Large intestine (tissue), 3 donors: ENCODE data around the gene ZNF146. TPM values are rescaled to one million over a fixed set of nuclear protein-coding genes. Genes with fewer than 3 reads are reported as not detected.
A peak's percentile ranks its signal among the peaks of the same experiment; 100 is the strongest.

Experiments
- DNase-seq, 2 donors: peaks; one replicate each; pipeline versions ENCODE4 v3.0.0 to v3.0.0-alpha.2; 2013
- H3K27ac ChIP-seq: one replicate; pipeline ENCODE4 v1.5.1; 2013; ENCODE audit warnings: low read length
- H3K27me3 ChIP-seq: 2 replicates; pipeline ENCODE4 v1.6.1; 2013; ENCODE audit warnings: low read length; ENCODE audit not compliant: control insufficient read depth, insufficient read depth
- H3K36me3 ChIP-seq: 2 replicates; pipeline ENCODE4 v1.6.1; 2013; ENCODE audit warnings: low read length; ENCODE audit not compliant: control insufficient read depth, insufficient read depth
- H3K4me1 ChIP-seq: one replicate; pipeline ENCODE4 v1.6.1; 2013; ENCODE audit warnings: low read length; ENCODE audit not compliant: control insufficient read depth, insufficient read depth
- H3K4me3 ChIP-seq: one replicate; pipeline ENCODE4 v1.5.1; 2013; ENCODE audit warnings: low read length
- H3K9me3 ChIP-seq: one replicate; pipeline ENCODE4 v1.6.1; 2013; ENCODE audit warnings: mild to moderate bottlenecking, low read depth, low read length, moderate library complexity; ENCODE audit not compliant: control insufficient read depth
- WGBS: methylation state at CpG from one replicate; pipeline ENCODE4 v1.1.5; 2013; ENCODE audit warnings: low lambda C conversion rate; ENCODE audit not compliant: insufficient coverage; 5-methylcytosine and 5-hydroxymethylcytosine counted together
- polyA plus RNA-seq: library from polyadenylated mRNA; unstranded; fragments of 120-200 nt; gene quantifications from one replicate; pipeline ENCODE4 v1.2.1, GENCODE V29; 2013

ZNF146 gene
- polyA plus RNA-seq, 1 donor, result 71.8 TPM

DNA sequence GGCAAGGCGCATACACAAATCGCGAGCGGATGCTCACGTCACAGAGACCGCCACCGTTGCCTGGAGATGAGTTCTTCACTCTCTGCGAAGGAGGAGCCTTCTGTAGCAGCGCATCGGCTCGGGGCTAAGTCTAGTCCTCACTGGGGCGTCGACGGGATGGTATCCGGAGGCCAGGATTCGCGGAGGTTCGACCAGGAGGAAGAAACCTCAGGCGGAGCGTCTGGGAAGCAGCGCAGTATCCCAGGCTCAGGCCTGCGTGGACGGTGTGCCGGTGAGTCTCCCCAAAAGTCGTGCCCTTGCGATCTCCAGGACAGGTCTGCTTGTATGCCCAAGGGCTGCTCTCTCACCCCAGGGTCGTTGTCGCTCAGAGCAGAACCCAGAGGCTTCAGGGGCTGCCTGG lies 40.4 kb downstream of the ZNF146 start:
- peaks cover 26% of the 10 kb centered on the region for H3K9me3 ChIP-seq
- no peak overlapping the region for H3K4me3 ChIP-seq
- H3K27me3 ChIP-seq, result no peaks in the 10 kb centered on the region
- DNase-seq, result no peak
- H3K27ac ChIP-seq, result no peak overlapping the region
- H3K36me3 ChIP-seq, result no peaks in the 10 kb centered on the region
- no CpG with 5 or more reads among the region's 28 CpGs for WGBS
- no peaks in the 10 kb centered on the region for H3K4me1 ChIP-seq

DNA sequence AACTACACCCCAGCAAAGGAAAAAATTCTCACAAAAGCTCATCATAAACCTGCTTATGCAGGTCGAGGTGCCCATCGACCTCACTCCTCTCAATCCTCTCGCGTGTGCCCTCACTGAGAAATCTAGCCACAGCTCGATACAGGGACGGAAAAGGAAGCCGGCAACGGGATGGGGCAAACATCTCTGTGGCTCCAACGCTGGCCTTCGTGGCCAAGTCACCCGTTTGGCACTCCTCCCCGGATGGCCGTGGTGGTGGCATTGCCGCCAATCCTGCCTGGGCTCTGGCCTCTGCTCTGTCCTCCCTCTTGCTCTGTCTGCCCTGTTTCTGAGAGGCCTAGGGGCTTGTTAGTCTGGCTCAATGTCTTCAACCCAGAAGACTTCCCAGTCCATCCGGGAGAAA lies 41.2 kb downstream of the ZNF146 start:
- no peak for DNase-seq
- WGBS, result no CpG with 5 or more reads among the region's 15 CpGs
- Histone ChIP-seq H3K4me3 (no peak overlapping the region), H3K9me3 (peaks cover 26% of the 10 kb centered on the region), H3K4me1 (no peaks in the 10 kb centered on the region), H3K27me3 (no peaks in the 10 kb centered on the region), H3K27ac (no peak overlapping the region), H3K36me3 (no peaks in the 10 kb centered on the region)

- Histone ChIP-seq H3K27me3 (no peaks in the 10 kb centered on the region), H3K4me3 (peak overlapping the region; percentile 35), H3K36me3 (no peaks in the 10 kb centered on the region), H3K4me1 (no peaks in the 10 kb centered on the region), H3K9me3 (peaks cover 26% of the 10 kb centered on the region), H3K27ac (no peak overlapping the region)
- no CpG with 5 or more reads among the region's 42 CpGs for WGBS
- no peak for DNase-seq
Measured at GRCh38 chr19:36256853-36257519, 42.1 kb downstream of the ZNF146 start.

DNA sequence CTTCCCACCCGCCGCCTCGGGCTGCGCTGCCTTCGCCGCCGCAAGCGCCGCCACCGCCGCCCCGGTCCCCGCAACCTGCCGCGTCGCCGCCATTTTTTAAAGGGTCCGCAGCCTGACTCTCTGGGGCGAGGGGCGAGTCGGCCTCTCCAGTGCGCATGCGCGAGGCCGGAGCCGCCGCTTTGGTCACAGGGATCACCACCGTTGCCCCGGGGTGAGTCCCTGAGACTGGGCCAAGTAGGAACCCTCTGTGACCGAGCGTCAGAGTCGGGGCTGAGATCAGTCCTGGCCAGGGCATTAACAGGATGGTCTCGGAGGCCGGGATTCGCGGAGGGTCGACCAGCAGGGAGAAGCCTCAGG lies 42.6 kb downstream of the ZNF146 start:
- peak overlapping the region; percentile 35 for H3K4me3 ChIP-seq
- no CpG with 5 or more reads among the region's 37 CpGs for WGBS
- H3K36me3 ChIP-seq, result no peaks in the 10 kb centered on the region
- H3K27ac ChIP-seq, result no peak overlapping the region
- DNase-seq, result no peak
- H3K27me3 ChIP-seq, result no peaks in the 10 kb centered on the region
- peaks cover 26% of the 10 kb centered on the region for H3K9me3 ChIP-seq
- no peaks in the 10 kb centered on the region for H3K4me1 ChIP-seq

DNA sequence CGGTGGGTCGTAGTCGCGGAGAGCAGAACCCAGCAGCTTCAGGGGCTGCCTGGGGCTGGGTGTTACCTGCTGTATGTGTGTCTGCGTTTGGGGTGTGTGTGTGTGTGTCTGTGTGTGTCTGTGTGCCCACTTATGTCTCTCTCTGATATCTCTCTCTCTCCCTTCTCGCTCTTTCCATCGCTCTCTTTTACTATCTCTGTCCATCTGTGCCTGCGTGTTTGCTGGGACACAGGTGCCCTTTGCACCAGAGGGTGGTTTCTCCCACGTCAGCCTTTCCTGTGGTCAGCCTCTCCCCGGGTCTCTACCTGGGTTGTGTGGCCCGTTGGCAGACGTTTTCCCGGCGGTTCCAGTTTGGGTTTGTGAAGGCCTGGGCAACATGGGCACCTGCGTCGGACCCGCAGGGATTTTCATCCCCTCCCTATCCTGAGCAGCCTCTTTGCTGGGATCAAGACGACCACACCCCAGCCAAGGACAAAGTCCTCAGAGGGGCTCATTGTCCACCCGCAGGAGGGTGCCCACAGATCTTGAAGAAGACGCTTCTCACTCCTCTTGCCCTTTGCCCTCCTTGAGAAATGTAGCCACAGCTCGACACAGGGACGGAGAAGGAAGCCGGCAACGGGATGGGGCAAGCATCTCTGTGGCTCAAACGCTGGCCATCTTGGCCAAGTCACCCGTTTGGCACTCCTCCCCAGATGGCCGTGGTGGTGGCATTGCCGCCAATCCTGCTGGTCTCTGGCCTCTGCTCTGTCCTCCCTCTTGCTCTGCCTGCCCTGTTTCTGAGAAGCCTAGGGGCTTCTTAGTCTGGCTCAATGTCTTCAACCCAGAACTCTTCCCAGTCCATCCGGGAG lies 43.3 kb downstream of the ZNF146 start:
- DNase-seq, result no peak
- H3K27ac ChIP-seq, result no peak overlapping the region
- H3K4me1 ChIP-seq, result no peaks in the 10 kb centered on the region
- no peaks in the 10 kb centered on the region for H3K36me3 ChIP-seq
- H3K27me3 ChIP-seq, result no peaks in the 10 kb centered on the region
- H3K9me3 ChIP-seq, result peaks cover 26% of the 10 kb centered on the region
- peak overlapping the region; percentile 35 for H3K4me3 ChIP-seq
- WGBS, result no CpG with 5 or more reads among the region's 29 CpGs

GRCh38 chr19:36259211-36259610 lies 44.3 kb downstream of the ZNF146 start:
- DNase-seq, result no peak
- Histone ChIP-seq H3K36me3 (no peaks in the 10 kb centered on the region), H3K4me3 (no peak overlapping the region), H3K27ac (no peak overlapping the region), H3K4me1 (no peaks in the 10 kb centered on the region), H3K9me3 (peaks cover 26% of the 10 kb centered on the region), H3K27me3 (no peaks in the 10 kb centered on the region)
- no CpG with 5 or more reads among the region's 20 CpGs for WGBS

DNA sequence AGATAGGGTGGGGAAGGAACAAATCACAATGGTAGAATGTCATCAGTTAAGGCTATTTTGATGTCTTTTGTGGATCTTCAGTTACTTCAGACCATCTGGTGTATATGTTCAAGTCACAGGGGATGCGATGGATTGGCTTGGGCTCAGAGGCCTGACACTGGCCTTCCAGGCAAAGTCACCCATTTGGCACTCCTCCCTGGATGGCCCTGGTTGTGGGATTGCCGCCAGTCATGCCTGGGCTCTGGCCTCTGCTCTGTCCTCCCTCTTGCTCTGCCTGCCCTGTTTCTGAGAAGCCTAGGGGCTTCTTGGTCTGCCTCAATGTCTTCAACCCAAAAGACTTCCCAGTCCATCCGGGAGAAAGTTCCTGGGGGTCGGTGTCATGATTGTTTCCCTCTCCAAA lies 50.2 kb downstream of the ZNF146 start:
- Histone ChIP-seq H3K9me3 (peaks cover 25% of the 10 kb centered on the region), H3K27me3 (no peaks in the 10 kb centered on the region), H3K27ac (no peak overlapping the region), H3K4me3 (no peak overlapping the region), H3K4me1 (no peaks in the 10 kb centered on the region), H3K36me3 (no peaks in the 10 kb centered on the region)
- whole genome bisulfite sequencing, result no CpG with 5 or more reads among the region's 4 CpGs
- DNase-seq, result no peak

DNA sequence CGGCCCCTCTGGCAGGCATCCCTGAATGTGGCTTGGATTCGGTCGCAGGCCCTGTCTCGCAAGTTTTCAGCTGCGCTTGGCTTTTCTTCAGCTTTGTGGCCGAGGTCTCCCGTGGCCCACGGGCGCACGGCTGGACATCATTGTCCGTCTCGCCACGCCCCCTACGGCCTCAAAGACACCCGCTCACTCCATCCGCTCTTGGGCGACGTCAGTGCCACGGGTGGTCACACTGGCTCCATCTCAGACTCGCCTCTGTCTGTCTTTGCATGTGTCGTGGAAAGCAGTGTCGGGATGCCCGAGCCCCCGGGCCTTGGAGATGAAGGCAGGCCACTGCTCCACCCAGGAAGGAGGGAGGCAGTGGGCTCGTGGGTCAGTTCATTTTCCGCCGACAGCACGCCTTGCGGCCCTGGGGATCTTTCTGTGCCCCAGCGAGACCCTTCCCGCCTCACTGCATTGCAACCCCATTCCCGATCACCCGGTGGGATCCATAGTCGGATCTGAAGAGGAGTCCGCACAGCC lies 51.0 kb downstream of the ZNF146 start:
- whole genome bisulfite sequencing, result no CpG with 5 or more reads among the region's 35 CpGs

DNA sequence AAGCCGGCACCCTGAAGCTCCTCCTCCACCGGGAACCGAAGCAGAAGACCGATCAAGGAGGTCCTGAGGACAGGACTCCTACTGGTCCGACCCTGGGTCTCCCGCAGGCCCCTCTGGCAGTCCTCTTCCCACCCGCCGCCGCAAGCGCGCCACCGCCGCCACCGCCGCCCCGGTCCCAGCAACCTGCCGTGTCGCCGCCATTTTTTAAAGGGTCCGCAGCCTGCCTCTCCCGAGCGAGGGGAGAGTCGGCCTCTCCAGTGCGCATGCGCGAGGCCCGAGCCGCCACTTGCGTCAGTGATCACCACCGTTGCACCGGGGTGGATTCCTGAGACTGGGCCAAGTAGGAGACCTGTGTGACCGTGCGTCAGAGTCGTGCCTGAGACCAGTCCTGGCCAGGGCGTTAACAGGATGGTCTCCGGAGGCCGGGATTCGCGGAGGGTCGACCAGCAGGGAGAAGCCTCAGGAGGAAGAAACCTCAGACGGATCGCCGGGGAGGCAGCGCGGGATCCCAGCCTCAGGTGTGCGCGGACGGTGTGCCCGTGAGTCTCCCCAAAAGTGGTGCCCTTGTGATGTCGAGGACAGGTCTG lies 51.6 kb downstream of the ZNF146 start:
- Histone ChIP-seq H3K36me3 (no peaks in the 10 kb centered on the region), H3K27ac (no peak overlapping the region), H3K4me1 (no peaks in the 10 kb centered on the region), H3K4me3 (no peak overlapping the region), H3K27me3 (no peaks in the 10 kb centered on the region), H3K9me3 (peaks cover 25% of the 10 kb centered on the region)
- DNase-seq, result no peak
- no CpG with 5 or more reads among the region's 50 CpGs for WGBS

More for the DNA sequence above, 51.0 kb downstream of the ZNF146 start:
- no peak overlapping the region for H3K27ac ChIP-seq
- H3K4me3 ChIP-seq, result no peak overlapping the region
- H3K27me3 ChIP-seq, result no peaks in the 10 kb centered on the region
- peaks cover 25% of the 10 kb centered on the region for H3K9me3 ChIP-seq
- no peaks in the 10 kb centered on the region for H3K4me1 ChIP-seq
- DNase-seq, result no peak
- no peaks in the 10 kb centered on the region for H3K36me3 ChIP-seq

- Histone ChIP-seq H3K27me3 (no peaks in the 10 kb centered on the region), H3K9me3 (peaks cover 25% of the 10 kb centered on the region), H3K4me1 (no peaks in the 10 kb centered on the region), H3K4me3 (no peak overlapping the region), H3K36me3 (no peaks in the 10 kb centered on the region), H3K27ac (no peak overlapping the region)
- no CpG with 5 or more reads among the region's 36 CpGs for WGBS
- DNase-seq, result no peak
Measured at GRCh38 chr19:36267061-36267845, 52.3 kb downstream of the ZNF146 start.
